RWPE1 (cell line): ENCODE results near the gene SOD3.

Experiments used
- CTCF ChIA-PET: fragments of 350-600 bp; sonication (Branson Sonifier 250); formaldehyde crosslinking; extraction: SDS; loops from one replicate; lab custom pipeline; 2021; lab: Yijun Ruan, JAX
- POLR2A ChIA-PET: fragments of 400-600 bp; formaldehyde crosslinking; extraction: SDS; loops from one replicate; lab custom pipeline; 2020; ENCODE audit warnings: antibody characterized with exemption; ENCODE audit not compliant: low non-redundant PET; lab: Yijun Ruan, JAX
- DNase-seq: peaks from one replicate; pipeline ENCODE4 v3.0.0; 2012; ENCODE audit warnings: low spot score
- H3K27ac ChIP-seq: fragments of 450-650 bp; 2 replicates; pipeline ENCODE4 v1.5.1; 2017
- TF ChIP-seq, protein P1 (sequence below): fragments of 450-650 bp; conservative IDR thresholded peaks from 2 replicates; pipeline ENCODE4 v1.5.1; 2017; ENCODE audit warnings: low read depth, mild to moderate bottlenecking

The SOD3 gene

DNA sequence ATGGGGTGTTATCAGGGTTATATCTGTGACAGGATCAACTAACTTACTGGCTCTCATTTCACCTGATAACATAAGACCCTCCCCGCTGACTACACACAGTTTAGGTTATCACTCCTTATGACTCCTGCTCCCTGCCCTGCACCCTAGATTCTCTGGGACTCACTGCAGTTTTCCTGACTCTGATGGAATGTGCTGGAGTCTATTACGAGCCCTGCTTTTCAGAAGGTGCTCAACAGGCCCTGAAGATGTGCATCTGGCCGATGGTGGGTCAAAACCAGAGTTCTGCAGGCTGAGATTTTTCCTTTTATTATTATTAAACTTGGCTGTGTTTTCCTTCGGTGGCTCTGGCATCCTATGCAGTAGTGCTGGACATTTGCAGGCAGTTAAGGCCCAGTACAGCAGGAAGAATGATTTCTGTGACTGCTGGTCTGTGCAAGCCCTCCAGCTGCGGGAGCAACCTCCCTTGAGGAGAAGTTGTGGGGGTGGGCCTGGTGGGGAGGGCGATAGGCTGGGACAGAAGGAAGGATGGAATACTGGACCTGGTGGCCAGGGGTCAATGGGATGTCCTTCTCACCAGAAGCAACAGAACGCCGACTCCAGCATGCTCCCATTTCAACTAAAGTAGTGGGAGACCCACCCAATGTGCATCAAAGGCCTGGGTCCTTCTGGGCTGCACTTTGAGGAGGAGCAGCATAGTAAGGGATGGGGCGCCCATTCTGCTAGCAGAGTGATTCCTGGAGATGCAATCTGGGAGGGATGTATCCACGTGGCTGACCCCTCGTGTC lies 11.0 kb downstream of the SOD3 start:
- no peak overlapping the region for H3K27ac ChIP-seq
- ChIA-PET CTCF (interaction anchor here (0.7 kb wide), 2 partner anchors 173 to 1139 kb away, joined by 3 read pairs; no protein-coding TSS in a partner anchor), POLR2A (no interaction called here)
- DNase-seq = no peak
- TF ChIP-seq, protein P1, sequence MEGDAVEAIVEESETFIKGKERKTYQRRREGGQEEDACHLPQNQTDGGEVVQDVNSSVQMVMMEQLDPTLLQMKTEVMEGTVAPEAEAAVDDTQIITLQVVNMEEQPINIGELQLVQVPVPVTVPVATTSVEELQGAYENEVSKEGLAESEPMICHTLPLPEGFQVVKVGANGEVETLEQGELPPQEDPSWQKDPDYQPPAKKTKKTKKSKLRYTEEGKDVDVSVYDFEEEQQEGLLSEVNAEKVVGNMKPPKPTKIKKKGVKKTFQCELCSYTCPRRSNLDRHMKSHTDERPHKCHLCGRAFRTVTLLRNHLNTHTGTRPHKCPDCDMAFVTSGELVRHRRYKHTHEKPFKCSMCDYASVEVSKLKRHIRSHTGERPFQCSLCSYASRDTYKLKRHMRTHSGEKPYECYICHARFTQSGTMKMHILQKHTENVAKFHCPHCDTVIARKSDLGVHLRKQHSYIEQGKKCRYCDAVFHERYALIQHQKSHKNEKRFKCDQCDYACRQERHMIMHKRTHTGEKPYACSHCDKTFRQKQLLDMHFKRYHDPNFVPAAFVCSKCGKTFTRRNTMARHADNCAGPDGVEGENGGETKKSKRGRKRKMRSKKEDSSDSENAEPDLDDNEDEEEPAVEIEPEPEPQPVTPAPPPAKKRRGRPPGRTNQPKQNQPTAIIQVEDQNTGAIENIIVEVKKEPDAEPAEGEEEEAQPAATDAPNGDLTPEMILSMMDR = no peak

GRCh38 chr4:24807611-24808010 lies 12.2 kb downstream of the SOD3 start:
- no peak overlapping the region for H3K27ac ChIP-seq
- POLR2A ChIA-PET = no interaction called here
- TF ChIP-seq, protein P1 = no peak
- CTCF ChIA-PET = interaction anchor here (0.6 kb wide), 1 partner anchor 398 kb away, joined by 3 read pairs; no protein-coding TSS in a partner anchor
- DNase-seq = no peak

GRCh38 chr4:24808261-24808660 lies 12.9 kb downstream of the SOD3 start:
- DNase-seq = no peak
- ChIA-PET POLR2A (no interaction called here), CTCF (interaction anchor here (0.7 to 1.1 kb wide), 2 partner anchors 15 to 212 kb away, joined by 3 read pairs; no protein-coding TSS in a partner anchor)
- H3K27ac ChIP-seq = no peak overlapping the region
- TF ChIP-seq, protein P1 = no peak

GRCh38 chr4:24808955-24809354 lies 13.6 kb downstream of the SOD3 start:
- H3K27ac ChIP-seq = no peak overlapping the region
- ChIA-PET CTCF (interaction anchor here (0.7 to 1.1 kb wide), 2 partner anchors 14 to 212 kb away, joined by 3 read pairs; no protein-coding TSS in a partner anchor), POLR2A (no interaction called here)
- TF ChIP-seq, protein P1 = no peak
- no peak for DNase-seq

DNA sequence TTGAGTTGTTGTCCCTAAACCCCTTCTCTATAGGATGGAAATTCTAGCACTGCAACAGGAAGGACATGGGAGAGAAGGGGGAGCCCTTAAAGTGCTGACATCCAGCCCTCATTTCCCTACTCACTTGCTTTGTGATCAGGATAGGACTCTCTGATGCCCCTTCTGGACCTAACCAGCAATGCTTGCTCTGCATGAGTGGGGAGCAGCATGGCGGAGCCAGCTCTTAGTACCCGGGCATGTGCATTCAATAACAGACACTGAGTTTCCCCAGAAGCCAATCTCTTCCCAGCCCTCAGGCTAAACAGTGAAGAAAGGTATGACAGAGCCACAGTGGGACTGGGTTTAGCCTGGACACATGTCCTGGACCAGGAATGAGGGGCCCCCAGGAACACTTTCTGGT lies 14.0 kb downstream of the SOD3 start:
- TF ChIP-seq, protein P1 = no peak
- POLR2A ChIA-PET = no interaction called here
- DNase-seq = no peak
- CTCF ChIA-PET = interaction anchor here (1.1 kb wide), 1 partner anchor 211 kb away, joined by 3 read pairs; no protein-coding TSS in a partner anchor
- no peak overlapping the region for H3K27ac ChIP-seq

DNA sequence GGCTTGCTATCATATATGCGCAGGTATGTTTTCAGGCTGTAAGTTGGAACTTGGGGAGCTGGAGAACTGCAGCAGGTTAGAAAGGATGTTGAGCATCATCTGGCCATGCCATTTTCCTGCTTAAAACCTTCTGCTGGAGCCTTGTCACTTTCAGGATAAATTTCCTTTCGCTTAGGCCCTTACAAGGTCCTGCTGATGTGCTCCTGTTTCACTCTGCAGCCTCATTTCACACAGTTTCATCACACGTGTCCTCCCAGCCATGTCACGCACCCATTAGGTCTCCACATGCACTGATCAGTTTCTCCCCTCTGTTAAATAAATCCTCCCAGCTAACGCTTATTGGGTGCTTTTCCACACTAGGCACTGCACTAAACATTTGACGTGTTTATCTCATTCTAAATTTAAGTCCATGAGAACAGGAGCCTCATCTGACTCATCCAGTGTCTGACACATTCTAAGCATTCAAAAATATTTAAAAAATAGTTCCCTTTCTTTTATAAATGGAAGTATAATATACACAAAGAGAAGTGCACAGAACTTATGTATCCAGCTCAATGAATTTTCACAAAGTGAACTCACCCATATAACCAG lies 14.5 kb downstream of the SOD3 start:
- ChIA-PET POLR2A (no interaction called here), CTCF (no interaction called here)
- no peak overlapping the region for H3K27ac ChIP-seq
- TF ChIP-seq, protein P1 = no peak
- no peak for DNase-seq
